ENCODE data around the gene IRS1. TPM values are rescaled to one million over a fixed set of nuclear protein-coding genes. Genes with fewer than 3 reads are reported as not detected.

IRS1 gene
- total RNA-seq, 5 donors from 2014 or later (not counting 1 experiment from before 2014, with no cell fraction given) = 3.7 to 8.7 (median 6.7) TPM

- H3K27ac Mint-ChIP-seq = peak overlapping the region in 1 of 2 donors; percentile 55
- H3K27me3 ChIP-seq (replicated peaks in 1 of 2; ENCODE audit: control insufficient read depth in 2 of 2, extremely low read depth in 1 of 2, insufficient read depth in 2 of 2, low read length in 1 of 2) = no peaks in the 10 kb centered on the region
- H3K36me3 Mint-ChIP-seq = peaks cover 8% of the 10 kb centered on the region
- no peaks in the 10 kb centered on the region for H3K27me3 Mint-ChIP-seq
- H3K4me3 Mint-ChIP-seq = no peak overlapping the region
- H3K36me3 ChIP-seq (ENCODE audit: control insufficient read depth in 2 of 2, extremely low read depth in 1 of 2, insufficient read depth in 1 of 2, low read length in 1 of 2) = no peaks in the 10 kb centered on the region
- H3K27ac ChIP-seq (ENCODE audit: low read length) = no peak overlapping the region
- CTCF ChIA-PET = interaction anchor here (0.6 to 1.1 kb wide), 4 partner anchors 18 to 389 kb away, joined by 3 to 9 read pairs (median 3); no protein-coding TSS in a partner anchor
- H3K4me1 ChIP-seq (ENCODE audit: control insufficient read depth in 1 of 2, extremely low read depth in 1 of 2, insufficient read depth in 2 of 2, low read length in 2 of 2) = no peaks in the 10 kb centered on the region
- H3K9me3 Mint-ChIP-seq = peaks cover 0 to 9% (median 0%) of the 10 kb centered on the region in 3 donors
- ATAC-seq (replicated peaks in 1 of 4) (no peak), DNase-seq (no peak)
- H3K4me3 ChIP-seq (ENCODE audit: control insufficient read depth in 1 of 2, extremely low read depth in 1 of 2, low read length in 1 of 2) = no peak overlapping the region
- WGBS (ENCODE audit: insufficient coverage) = no CpG with 5 or more reads among the region's 1 CpG
- peaks cover 0 to 47% (median 46%) of the 10 kb centered on the region in 3 donors for H3K4me1 Mint-ChIP-seq
- no peaks in the 10 kb centered on the region for H3K9me3 ChIP-seq
- POLR2A ChIA-PET = interaction anchor here in 1 of 2 donors (0.6 kb wide), 3 partner anchors 9 to 791 kb away, joined by 3 read pairs; no protein-coding TSS in a partner anchor
Measured at GRCh38 chr2:226780431-226780830, 19.2 kb downstream of the IRS1 start.

GRCh38 chr2:226777611-226778010 is 22.0 kb downstream of the IRS1 start:
- Mint-ChIP-seq H3K27ac (no peak overlapping the region), H3K27me3 (no peaks in the 10 kb centered on the region), H3K36me3 (peaks cover 19% of the 10 kb centered on the region), H3K4me3 (no peak overlapping the region), H3K4me1 (peaks cover 12 to 52% (median 52%) of the 10 kb centered on the region in 3 donors), H3K9me3 (peaks cover 8 to 19% (median 8%) of the 10 kb centered on the region in 3 donors)
- ChIA-PET POLR2A (no interaction called here), CTCF (interaction anchor here in 1 of 2 donors (1.5 kb wide), 1 partner anchor 25 kb away, joined by 6 read pairs; no protein-coding TSS in a partner anchor)
- Histone ChIP-seq H3K4me3 (ENCODE audit: control insufficient read depth in 1 of 2, extremely low read depth in 1 of 2, low read length in 1 of 2) (no peak overlapping the region), H3K9me3 (no peaks in the 10 kb centered on the region), H3K27me3 (replicated peaks in 1 of 2; ENCODE audit: control insufficient read depth in 2 of 2, extremely low read depth in 1 of 2, insufficient read depth in 2 of 2, low read length in 1 of 2) (no peaks in the 10 kb centered on the region), H3K27ac (ENCODE audit: low read length) (no peak overlapping the region), H3K36me3 (ENCODE audit: control insufficient read depth in 2 of 2, extremely low read depth in 1 of 2, insufficient read depth in 1 of 2, low read length in 1 of 2) (no peaks in the 10 kb centered on the region), H3K4me1 (ENCODE audit: control insufficient read depth in 1 of 2, extremely low read depth in 1 of 2, insufficient read depth in 2 of 2, low read length in 2 of 2) (peaks cover 6 to 11% of the 10 kb centered on the region in 2 experiments)
- no CpG with 5 or more reads among the region's 4 CpGs for WGBS (ENCODE audit: insufficient coverage)
- no peak for ATAC-seq (replicated peaks in 1 of 4)
- no peak for DNase-seq

GRCh38 chr2:226776104-226776503 is 23.5 kb downstream of the IRS1 start:
- no peak overlapping the region for H3K27ac ChIP-seq (ENCODE audit: low read length)
- peaks cover 8 to 19% (median 8%) of the 10 kb centered on the region in 3 donors for H3K9me3 Mint-ChIP-seq
- H3K36me3 Mint-ChIP-seq = peaks cover 19% of the 10 kb centered on the region
- ATAC-seq (replicated peaks in 1 of 4) = no peak
- H3K36me3 ChIP-seq (ENCODE audit: control insufficient read depth in 2 of 2, extremely low read depth in 1 of 2, insufficient read depth in 1 of 2, low read length in 1 of 2) = no peaks in the 10 kb centered on the region
- no peak overlapping the region for H3K4me3 Mint-ChIP-seq
- H3K4me1 ChIP-seq (ENCODE audit: control insufficient read depth in 1 of 2, extremely low read depth in 1 of 2, insufficient read depth in 2 of 2, low read length in 2 of 2) = peaks cover 6 to 19% of the 10 kb centered on the region in 2 experiments
- no peaks in the 10 kb centered on the region for H3K27me3 ChIP-seq (replicated peaks in 1 of 2; ENCODE audit: control insufficient read depth in 2 of 2, extremely low read depth in 1 of 2, insufficient read depth in 2 of 2, low read length in 1 of 2)
- CTCF ChIA-PET = no interaction called here
- POLR2A ChIA-PET = no interaction called here
- peaks cover 22 to 56% (median 49%) of the 10 kb centered on the region in 3 donors for H3K4me1 Mint-ChIP-seq
- DNase-seq = no peak
- H3K9me3 ChIP-seq = no peaks in the 10 kb centered on the region
- no peaks in the 10 kb centered on the region for H3K27me3 Mint-ChIP-seq
- no peak overlapping the region for H3K4me3 ChIP-seq (ENCODE audit: control insufficient read depth in 1 of 2, extremely low read depth in 1 of 2, low read length in 1 of 2)
- WGBS (ENCODE audit: insufficient coverage) = no CpG with 5 or more reads among the region's 4 CpGs
- no peak overlapping the region for H3K27ac Mint-ChIP-seq

GRCh38 chr2:226775032-226775509 is 24.5 kb downstream of the IRS1 start:
- Mint-ChIP-seq H3K4me3 (no peak overlapping the region), H3K9me3 (peaks cover 8 to 19% (median 8%) of the 10 kb centered on the region in 3 donors), H3K4me1 (peaks cover 25 to 62% (median 51%) of the 10 kb centered on the region in 3 donors), H3K36me3 (peaks cover 22% of the 10 kb centered on the region), H3K27ac (no peak overlapping the region), H3K27me3 (no peaks in the 10 kb centered on the region)
- ChIA-PET CTCF (no interaction called here), POLR2A (no interaction called here)
- Histone ChIP-seq H3K27me3 (replicated peaks in 1 of 2; ENCODE audit: control insufficient read depth in 2 of 2, extremely low read depth in 1 of 2, insufficient read depth in 2 of 2, low read length in 1 of 2) (no peaks in the 10 kb centered on the region), H3K9me3 (no peaks in the 10 kb centered on the region), H3K36me3 (ENCODE audit: control insufficient read depth in 2 of 2, extremely low read depth in 1 of 2, insufficient read depth in 1 of 2, low read length in 1 of 2) (no peaks in the 10 kb centered on the region), H3K4me3 (ENCODE audit: control insufficient read depth in 1 of 2, extremely low read depth in 1 of 2, low read length in 1 of 2) (no peak overlapping the region), H3K4me1 (ENCODE audit: control insufficient read depth in 1 of 2, extremely low read depth in 1 of 2, insufficient read depth in 2 of 2, low read length in 2 of 2) (peaks cover 6 to 19% of the 10 kb centered on the region in 2 experiments), H3K27ac (ENCODE audit: low read length) (no peak overlapping the region)
- DNase-seq (no peak), ATAC-seq (replicated peaks in 1 of 4) (no peak)
- WGBS (ENCODE audit: insufficient coverage) = 60% methylated on average over 1 of the region's 3 CpGs

- peaks cover 25 to 47% (median 39%) of the 10 kb centered on the region in 3 donors for H3K4me1 Mint-ChIP-seq
- H3K4me3 Mint-ChIP-seq = peak overlapping the region in 1 of 3 donors; percentile 65
- POLR2A ChIA-PET = interaction anchor here (0.6 to 0.9 kb wide), 3 partner anchors 11 to 45 kb away, joined by 3 to 5 read pairs (median 3); no protein-coding TSS in a partner anchor
- Histone ChIP-seq H3K36me3 (ENCODE audit: control insufficient read depth in 2 of 2, extremely low read depth in 1 of 2, insufficient read depth in 1 of 2, low read length in 1 of 2) (no peaks in the 10 kb centered on the region), H3K27ac (ENCODE audit: low read length) (no peak overlapping the region), H3K4me1 (ENCODE audit: control insufficient read depth in 1 of 2, extremely low read depth in 1 of 2, insufficient read depth in 2 of 2, low read length in 2 of 2) (peaks cover 6 to 19% of the 10 kb centered on the region in 2 experiments), H3K9me3 (no peaks in the 10 kb centered on the region), H3K4me3 (ENCODE audit: control insufficient read depth in 1 of 2, extremely low read depth in 1 of 2, low read length in 1 of 2) (no peak overlapping the region), H3K27me3 (replicated peaks in 1 of 2; ENCODE audit: control insufficient read depth in 2 of 2, extremely low read depth in 1 of 2, insufficient read depth in 2 of 2, low read length in 1 of 2) (no peaks in the 10 kb centered on the region)
- WGBS (ENCODE audit: insufficient coverage) = 88% methylated on average over 1 of the region's 2 CpGs
- H3K27ac Mint-ChIP-seq = no peak overlapping the region
- no peaks in the 10 kb centered on the region for H3K27me3 Mint-ChIP-seq
- peaks cover 8 to 19% (median 8%) of the 10 kb centered on the region in 3 donors for H3K9me3 Mint-ChIP-seq
- ATAC-seq (replicated peaks in 1 of 4) = no peak
- H3K36me3 Mint-ChIP-seq = peaks cover 26% of the 10 kb centered on the region
- DNase-seq = no peak
- CTCF ChIA-PET = interaction anchor here (0.6 to 1.3 kb wide), 5 partner anchors 15 to 244 kb away, joined by 3 to 8 read pairs (median 4); no protein-coding TSS in a partner anchor
Measured at GRCh38 chr2:226773291-226773690, 26.3 kb downstream of the IRS1 start.

GRCh38 chr2:226772389-226773179 is 27.0 kb downstream of the IRS1 start:
- WGBS (ENCODE audit: insufficient coverage) = no CpG with 5 or more reads among the region's 3 CpGs

More at GRCh38 chr2:226772389-226773179, 27.0 kb downstream of the IRS1 start:
- peak overlapping the region in 1 of 2 donors; percentile 23 for H3K4me3 ChIP-seq (ENCODE audit: control insufficient read depth in 1 of 2, extremely low read depth in 1 of 2, low read length in 1 of 2)
- peaks cover 25 to 44% (median 38%) of the 10 kb centered on the region in 3 donors for H3K4me1 Mint-ChIP-seq
- POLR2A ChIA-PET = interaction anchor here (0.6 to 0.9 kb wide), 6 partner anchors 11 to 1139 kb away, joined by 3 to 14 read pairs (median 4); no protein-coding TSS in a partner anchor
- peaks cover 26% of the 10 kb centered on the region for H3K36me3 Mint-ChIP-seq
- peak overlapping the region in 1 of 2 donors; percentile 45 for H3K27ac Mint-ChIP-seq
- CTCF ChIA-PET = interaction anchor here (0.6 to 1.3 kb wide), 7 partner anchors 15 to 874 kb away, joined by 3 to 8 read pairs (median 4); no protein-coding TSS in a partner anchor
- ATAC-seq (replicated peaks in 1 of 4) (peak; percentile 61 to 85 (median 70)), DNase-seq (peak in 1 of 35 experiments; percentile 37)
- H3K27ac ChIP-seq (ENCODE audit: low read length) = no peak overlapping the region
- H3K36me3 ChIP-seq (ENCODE audit: control insufficient read depth in 2 of 2, extremely low read depth in 1 of 2, insufficient read depth in 1 of 2, low read length in 1 of 2) = no peaks in the 10 kb centered on the region
- no peaks in the 10 kb centered on the region for H3K27me3 Mint-ChIP-seq
- no peaks in the 10 kb centered on the region for H3K9me3 ChIP-seq
- peak overlapping the region; percentile 62 to 71 (median 65) for H3K4me3 Mint-ChIP-seq
- H3K9me3 Mint-ChIP-seq = peaks cover 8 to 19% (median 8%) of the 10 kb centered on the region in 3 donors
- no peaks in the 10 kb centered on the region for H3K27me3 ChIP-seq (replicated peaks in 1 of 2; ENCODE audit: control insufficient read depth in 2 of 2, extremely low read depth in 1 of 2, insufficient read depth in 2 of 2, low read length in 1 of 2)
- peaks cover 6 to 19% of the 10 kb centered on the region in 2 experiments for H3K4me1 ChIP-seq (ENCODE audit: control insufficient read depth in 1 of 2, extremely low read depth in 1 of 2, insufficient read depth in 2 of 2, low read length in 2 of 2)

Data from T-cell (primary cell).